Hematopoietic multipotent progenitor cell treated with erythropoietin and hydrocortisone succinate and interleukin-3 and kit ligand, for 17 days (in vitro differentiated cells): ENCODE data around the gene MGLL.

Experiments
- DNase-seq: peaks from one replicate; pipeline ENCODE4 v3.0.0-alpha.2; 2015; ENCODE audit warnings: low spot score

MGLL gene

GRCh38 chr3:127722091-127722784, 100.1 kb downstream of the MGLL start:
- no peak for DNase-seq

- no peak for DNase-seq
These were observed 101.1 kb downstream of the MGLL start for GRCh38 chr3:127720985-127721935.

DNA sequence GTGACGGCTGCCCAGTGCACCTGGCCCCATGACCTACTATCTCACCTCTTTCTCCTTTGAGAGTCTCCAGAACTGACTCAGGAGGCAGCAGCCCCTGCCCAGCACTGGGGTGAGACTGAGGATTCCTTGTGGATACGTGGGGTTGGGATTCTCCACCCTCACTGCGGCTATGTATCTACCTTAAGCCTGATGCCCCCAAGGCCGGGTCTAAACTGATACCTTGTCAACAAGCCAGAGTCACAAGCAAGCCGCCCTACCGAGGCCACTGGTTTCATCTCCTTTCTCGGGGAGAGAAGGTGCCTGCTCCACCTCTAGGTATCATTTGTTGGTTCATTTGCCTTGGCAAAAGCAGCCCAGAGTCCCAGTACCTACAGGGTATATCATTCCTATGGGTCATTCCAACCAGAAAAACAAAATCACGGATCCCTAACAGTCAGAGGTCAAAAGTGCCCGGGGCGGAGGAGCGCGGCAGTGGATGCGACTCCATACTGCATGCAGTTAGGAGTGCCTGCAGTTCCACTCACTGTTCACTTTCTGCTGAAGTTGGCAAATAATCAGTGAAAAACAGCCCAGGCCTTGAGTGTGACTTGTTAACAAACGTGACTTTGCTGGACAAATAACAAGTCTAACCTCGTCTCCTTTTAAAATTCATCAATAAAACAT, 102.0 kb downstream of the MGLL start:
- no peak for DNase-seq

DNA sequence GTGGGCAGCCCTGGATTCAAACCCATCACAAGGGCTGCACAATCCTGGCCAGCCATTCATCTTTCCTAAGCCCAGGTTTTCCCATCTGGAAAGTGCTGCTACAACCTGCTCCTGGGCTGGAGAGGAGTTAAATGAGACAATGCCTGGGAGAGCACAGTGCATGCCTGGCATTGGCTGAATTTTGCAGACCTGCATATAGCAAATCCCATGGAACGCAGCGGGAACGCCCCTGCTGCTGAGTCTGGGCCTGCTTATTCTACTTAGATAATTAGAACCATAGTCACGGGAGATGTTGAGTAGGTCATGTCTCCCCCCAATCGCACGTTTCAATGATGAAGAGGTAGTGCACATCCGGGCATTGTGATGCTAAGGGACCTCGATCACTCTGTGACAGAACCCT, 102.9 kb downstream of the MGLL start:
- DNase-seq: no peak

- DNase-seq: no peak
These were observed 103.4 kb downstream of the MGLL start for GRCh38 chr3:127718916-127719290.

- no peak for DNase-seq
These were observed 103.9 kb downstream of the MGLL start for GRCh38 chr3:127718245-127718915.

GRCh38 chr3:127717357-127718244, 104.7 kb downstream of the MGLL start:
- no peak for DNase-seq

- DNase-seq: no peak
These were observed 105.9 kb downstream of the MGLL start for GRCh38 chr3:127716384-127716783.

DNA sequence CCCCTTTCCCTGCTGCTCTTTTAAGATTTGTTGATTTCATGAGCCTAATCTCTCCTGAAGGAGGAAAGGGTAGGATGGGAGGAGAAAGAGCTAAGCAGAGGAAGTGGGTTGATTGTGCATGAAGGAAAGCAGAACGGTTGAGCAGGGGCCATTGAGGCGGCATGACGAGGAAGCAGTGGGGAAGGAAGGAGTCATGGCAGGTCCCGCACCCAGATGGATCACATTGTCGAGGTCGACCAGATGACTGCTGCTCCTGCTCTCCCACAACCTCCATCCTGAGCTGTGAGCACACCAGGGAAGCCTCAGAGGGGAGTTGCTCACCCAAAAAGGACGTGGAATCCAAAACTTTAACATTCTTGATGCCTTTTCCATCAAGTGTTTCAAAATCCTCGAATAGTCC, 106.8 kb downstream of the MGLL start:
- DNase-seq: no peak

GRCh38 chr3:127714866-127715265, 107.4 kb downstream of the MGLL start:
- DNase-seq: no peak

DNA sequence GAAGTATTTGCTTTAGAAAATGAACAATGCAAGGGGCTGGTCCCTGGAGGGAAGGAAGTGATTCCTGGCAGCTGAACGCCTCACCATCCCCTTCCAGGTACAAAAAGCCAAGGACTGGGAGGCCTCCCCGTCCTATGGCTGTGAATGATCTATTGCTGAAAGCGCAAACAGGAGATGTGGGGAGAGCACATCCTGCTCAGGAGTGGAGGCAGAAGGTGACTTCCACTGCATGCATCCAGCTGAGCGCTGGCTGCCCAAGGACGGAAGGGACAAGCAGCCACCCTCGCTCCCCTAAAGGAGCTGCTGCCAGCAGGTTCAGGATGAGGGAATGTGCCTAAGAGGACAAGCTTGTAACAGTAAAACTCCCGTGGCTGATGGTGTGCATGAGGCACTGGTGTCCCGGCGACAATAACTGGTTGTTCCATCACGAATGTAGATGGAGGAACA, 108.2 kb downstream of the MGLL start:
- DNase-seq: no peak

DNA sequence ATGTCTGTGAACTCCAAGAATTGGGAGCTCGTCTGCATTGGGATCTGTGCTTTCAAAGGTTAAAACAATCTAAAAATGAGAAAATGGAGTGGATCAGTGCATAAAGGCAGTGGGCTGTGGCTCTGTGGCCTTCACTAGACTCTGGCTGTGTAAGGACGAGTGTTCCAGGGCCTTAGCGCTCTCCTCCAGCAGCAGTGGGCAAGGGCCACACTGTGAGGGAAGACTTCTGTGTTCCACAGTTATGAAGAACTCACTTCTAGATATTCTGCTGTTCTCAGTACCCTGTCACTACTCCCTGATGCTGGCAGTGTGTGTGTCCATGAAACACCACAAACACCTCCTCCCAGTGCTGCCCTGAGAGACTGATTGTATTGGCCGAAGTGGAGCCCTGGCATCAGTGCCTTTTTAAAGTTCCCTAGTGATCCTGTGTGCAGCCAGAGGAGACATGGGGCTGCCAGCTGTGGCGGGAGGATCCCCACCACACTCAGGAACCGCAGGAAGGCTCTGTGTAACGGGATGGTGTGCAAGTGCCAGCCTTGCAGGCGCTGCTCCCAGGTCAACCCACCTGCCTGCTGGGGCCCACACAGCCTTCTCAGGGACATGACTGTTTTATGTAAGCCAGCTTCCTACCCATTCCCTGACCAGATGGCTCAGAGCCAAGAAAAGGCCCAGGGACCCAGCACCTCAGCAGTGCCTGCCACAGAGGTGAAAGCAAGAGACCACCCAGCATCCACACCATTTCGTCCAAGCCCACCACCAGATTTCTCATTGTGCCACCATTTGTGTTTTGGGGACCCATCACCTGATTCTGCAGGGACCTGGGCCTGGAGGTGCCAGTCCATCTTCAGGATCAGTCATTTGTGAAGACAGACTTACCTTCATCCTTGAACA, 109.2 kb downstream of the MGLL start:
- no peak for DNase-seq

- DNase-seq: no peak
These were observed 109.9 kb downstream of the MGLL start for GRCh38 chr3:127712461-127712860.

- no peak for DNase-seq
These were observed 110.4 kb downstream of the MGLL start for GRCh38 chr3:127711896-127712295.

- no peak for DNase-seq
These were observed 111.2 kb downstream of the MGLL start for GRCh38 chr3:127711021-127711695.

GRCh38 chr3:127710155-127710941, 112.0 kb downstream of the MGLL start:
- DNase-seq: no peak

- DNase-seq: no peak
These were observed 112.8 kb downstream of the MGLL start for GRCh38 chr3:127709320-127710060.

DNA sequence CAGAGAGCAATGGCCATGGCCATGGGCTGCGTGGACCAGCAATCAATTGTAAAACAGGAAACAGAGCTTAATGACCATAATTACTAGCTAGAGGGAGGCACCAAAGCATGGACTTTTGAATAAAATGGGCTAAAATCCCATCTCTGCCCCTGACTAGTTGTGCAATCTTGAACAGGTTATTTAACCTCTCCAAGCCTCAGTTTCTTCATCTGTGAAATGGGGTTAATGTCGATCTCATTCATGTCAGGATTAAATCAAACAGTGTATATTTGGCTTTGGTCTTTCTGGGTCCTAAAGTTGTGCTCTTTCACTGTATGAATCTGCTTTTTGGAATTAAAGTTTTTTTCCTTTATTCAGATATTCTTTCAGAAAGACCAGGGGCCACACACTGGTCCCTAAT, 113.5 kb downstream of the MGLL start:
- DNase-seq: no peak
